ENCODE results near the gene NAA60.

GRCh38 chr16:3494386-3494973 is 51.0 kb downstream of the NAA60 start:
- TF ChIP-seq POLR2AphosphoS5 (IDR thresholded peaks at IDR 0.05; ENCODE audit: low read depth, low read length): no peak
- no peak for TF ChIP-seq REST (IDR thresholded peaks at IDR 0.05; ENCODE audit: insufficient read depth in 1 of 2, low read depth in 2 of 2, low read length in 2 of 2)
- no peak for TF ChIP-seq TAF1 (IDR thresholded peaks at IDR 0.05; ENCODE audit: borderline replicate concordance, insufficient read depth, low read length)
- TF ChIP-seq FOXP2 (optimal IDR thresholded peaks at IDR 0.05; ENCODE audit: borderline replicate concordance, extremely low read depth, extremely low read length, insufficient read depth): no peak
- TF ChIP-seq SIN3A (IDR thresholded peaks at IDR 0.05; ENCODE audit: borderline replicate concordance, insufficient read depth, low read length): no peak

Measured in PFSK-1 (cell line).